Mesothelial cell of epicardium (in vitro differentiated cells): ENCODE measurements around the gene PSMC3IP. TPM values are rescaled to one million over a fixed set of nuclear protein-coding genes. Genes with fewer than 3 reads are reported as not detected.

Source experiments
- DNase-seq, 2 experiments: peaks; one replicate each; pipeline ENCODE4 v3.0.0; 2021; ENCODE audit warnings: low spot score in 2 of 2; ENCODE audit not compliant: unreplicated experiment in 2 of 2
- H3K27ac Mint-ChIP-seq: 2 replicates; pipeline ENCODE4 v1.8.0; 2021; ENCODE audit warnings: mixed read lengths
- H3K27me3 Mint-ChIP-seq: 2 replicates; pipeline ENCODE4 v1.8.0; 2021; ENCODE audit warnings: low read depth, mixed read lengths
- H3K36me3 Mint-ChIP-seq: 2 replicates; pipeline ENCODE4 v1.8.0; 2021; ENCODE audit warnings: mixed read lengths
- H3K4me1 Mint-ChIP-seq: 2 replicates; pipeline ENCODE4 v1.8.0; 2021; ENCODE audit warnings: mixed read lengths
- H3K4me3 Mint-ChIP-seq: 2 replicates; pipeline ENCODE4 v1.8.0; 2021; ENCODE audit warnings: mild to moderate bottlenecking, moderate library complexity, mixed read lengths
- H3K9me3 Mint-ChIP-seq: 2 replicates; pipeline ENCODE4 v1.8.0; 2021; ENCODE audit warnings: mixed read lengths
- CTCF ChIP-seq: fragments of 200-600 bp; sonication (generic); IDR thresholded peaks from one replicate; pipeline ENCODE4 v1.5.0; 2021; ENCODE audit warnings: antibody characterized with exemption; ENCODE audit not compliant: unreplicated experiment
- total RNA-seq: library from RNA; stranded (reverse); gene quantifications from 3 replicates; pipeline ENCODE4 v1.2.1, GENCODE V29; 2021

Gene PSMC3IP
- total RNA-seq, 1 donor from 2014 or later, result 9.8 TPM

DNA sequence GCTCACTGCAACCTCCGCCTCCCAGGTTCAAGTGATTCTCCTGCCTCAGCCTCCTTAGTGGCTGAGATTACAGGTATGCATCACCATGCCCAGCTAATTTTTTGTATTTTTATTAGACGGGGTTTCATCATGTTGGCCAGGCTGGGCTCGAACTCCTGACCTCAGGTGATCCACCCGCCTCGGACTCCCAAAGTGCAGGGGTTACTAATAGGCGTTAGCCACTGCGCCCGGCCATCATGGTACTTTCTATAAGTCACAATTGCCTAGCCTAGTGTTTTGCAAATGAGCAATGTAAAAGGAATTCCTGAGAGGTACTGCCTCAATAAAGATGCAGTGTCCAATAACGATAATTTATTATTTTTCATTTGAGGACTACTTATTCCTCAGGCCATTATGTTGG lies 13.9 kb upstream of the PSMC3IP start:
- DNase-seq, result no peak
- no peak overlapping the region for H3K4me3 Mint-ChIP-seq
- H3K36me3 Mint-ChIP-seq, result peaks cover 22% of the 10 kb centered on the region
- no peaks in the 10 kb centered on the region for H3K9me3 Mint-ChIP-seq
- no peaks in the 10 kb centered on the region for H3K27me3 Mint-ChIP-seq
- no peak for TF ChIP-seq CTCF
- H3K27ac Mint-ChIP-seq, result no peak overlapping the region
- peaks cover 4% of the 10 kb centered on the region for H3K4me1 Mint-ChIP-seq

- TF ChIP-seq CTCF, result no peak
- H3K9me3 Mint-ChIP-seq, result no peaks in the 10 kb centered on the region
These were observed 13.4 kb upstream of the PSMC3IP start for GRCh38 chr17:42590886-42591285.

DNA sequence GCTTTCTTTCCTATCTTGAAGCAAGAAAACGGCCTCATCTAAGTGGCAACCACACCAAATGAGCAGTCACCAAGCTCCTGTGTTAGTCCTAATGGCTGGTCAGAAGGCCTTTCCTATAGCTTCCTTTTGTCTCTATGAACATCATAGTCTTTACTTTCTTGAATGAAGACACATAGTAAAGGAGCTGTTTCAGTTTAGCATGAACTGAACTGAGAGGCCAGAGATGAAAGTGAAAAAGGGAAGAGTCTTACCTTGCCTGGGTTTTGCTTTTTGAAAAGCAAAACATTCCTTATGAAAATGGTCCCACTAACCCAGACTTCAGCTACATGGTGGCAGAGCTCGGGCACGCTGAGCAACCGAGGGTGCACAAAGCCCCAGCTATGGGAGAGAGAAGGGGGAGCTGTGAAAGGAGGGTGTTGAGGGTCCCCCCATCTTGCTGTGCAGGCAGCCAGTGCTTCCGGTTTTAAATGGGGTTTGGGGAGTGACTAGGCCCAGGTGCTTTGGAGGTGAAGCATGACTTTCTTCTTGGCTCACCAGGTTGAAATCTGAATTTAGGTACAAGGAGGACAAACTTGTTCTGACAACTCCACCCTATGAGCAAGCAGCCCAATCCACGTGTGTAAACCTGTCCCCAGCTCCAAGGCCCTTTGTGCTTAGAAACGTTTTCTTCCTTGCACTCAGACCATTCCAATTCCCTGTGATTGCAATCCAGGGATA lies 9.1 kb upstream of the PSMC3IP start:
- H3K27ac Mint-ChIP-seq, result no peak overlapping the region
- H3K36me3 Mint-ChIP-seq, result peaks cover 30% of the 10 kb centered on the region

More at GRCh38 chr17:42590886-42591285, 13.4 kb upstream of the PSMC3IP start:
- H3K27ac Mint-ChIP-seq, result no peak overlapping the region
- no peaks in the 10 kb centered on the region for H3K27me3 Mint-ChIP-seq
- H3K4me3 Mint-ChIP-seq, result no peak overlapping the region
- H3K4me1 Mint-ChIP-seq, result peaks cover 2% of the 10 kb centered on the region
- peaks cover 22% of the 10 kb centered on the region for H3K36me3 Mint-ChIP-seq
- DNase-seq, result no peak

GRCh38 chr17:42585353-42585752 lies 7.8 kb upstream of the PSMC3IP start:
- Mint-ChIP-seq H3K27ac (no peak overlapping the region), H3K27me3 (no peaks in the 10 kb centered on the region), H3K9me3 (no peaks in the 10 kb centered on the region), H3K4me1 (no peaks in the 10 kb centered on the region), H3K4me3 (no peak overlapping the region), H3K36me3 (peaks cover 26% of the 10 kb centered on the region)
- TF ChIP-seq CTCF, result no peak
- no peak for DNase-seq

More for the DNA sequence above, 9.1 kb upstream of the PSMC3IP start:
- Mint-ChIP-seq H3K4me3 (no peak overlapping the region), H3K4me1 (no peaks in the 10 kb centered on the region), H3K27me3 (no peaks in the 10 kb centered on the region), H3K9me3 (no peaks in the 10 kb centered on the region)
- TF ChIP-seq CTCF, result no peak
- no peak for DNase-seq

DNA sequence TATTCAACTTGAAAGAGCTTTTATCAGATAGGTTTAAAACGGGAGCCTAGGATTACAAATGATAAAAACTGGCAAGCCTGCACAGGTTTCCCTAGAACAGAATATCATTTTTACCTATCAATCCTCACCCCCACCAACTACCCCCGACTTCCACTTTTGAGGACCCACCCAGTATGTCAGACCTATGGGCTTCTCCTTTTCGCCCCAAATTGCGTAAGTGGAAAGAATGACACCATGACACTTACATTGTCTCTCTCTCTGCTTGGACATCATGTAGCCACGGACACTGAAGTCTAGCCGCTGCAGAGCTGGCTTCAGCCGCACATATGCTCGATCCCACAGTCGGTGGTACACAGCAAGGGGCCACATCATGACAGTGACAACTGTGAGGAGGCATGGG lies 7.4 kb upstream of the PSMC3IP start:
- Mint-ChIP-seq H3K4me1 (no peaks in the 10 kb centered on the region), H3K4me3 (no peak overlapping the region), H3K27me3 (no peaks in the 10 kb centered on the region), H3K27ac (no peak overlapping the region), H3K9me3 (no peaks in the 10 kb centered on the region), H3K36me3 (peaks cover 26% of the 10 kb centered on the region)
- no peak for DNase-seq
- TF ChIP-seq CTCF, result no peak
